Progenitor cell of endocrine pancreas (in vitro differentiated cells): ENCODE measurements around the gene UPF2. TPM values are rescaled to one million over a fixed set of nuclear protein-coding genes. Genes with fewer than 3 reads are reported as not detected.

Experiments
- DNase-seq: peaks from one replicate; pipeline ENCODE4 v3.0.0; 2021; ENCODE audit warnings: low spot score; ENCODE audit not compliant: unreplicated experiment
- H3K27ac Mint-ChIP-seq: 2 replicates; pipeline ENCODE4 v1.8.0; 2021; ENCODE audit warnings: mild to moderate bottlenecking, moderate library complexity, mixed read lengths
- H3K27me3 Mint-ChIP-seq: 2 replicates; pipeline ENCODE4 v1.8.0; 2021; ENCODE audit warnings: mixed read lengths
- H3K36me3 Mint-ChIP-seq: 2 replicates; pipeline ENCODE4 v1.8.0; 2022; ENCODE audit warnings: mixed read lengths; ENCODE audit not compliant: insufficient read depth
- H3K4me1 Mint-ChIP-seq: 2 replicates; pipeline ENCODE4 v1.8.0; 2021; ENCODE audit warnings: low read depth, mixed read lengths
- H3K4me3 Mint-ChIP-seq: 2 replicates; pipeline ENCODE4 v1.8.0; 2021; ENCODE audit warnings: low read depth, mild to moderate bottlenecking, moderate library complexity, mixed read lengths
- H3K9me3 Mint-ChIP-seq: 2 replicates; pipeline ENCODE4 v1.8.0; 2021; ENCODE audit warnings: low read depth, mixed read lengths
- total RNA-seq: library from RNA; stranded (reverse); gene quantifications from 2 replicates; pipeline ENCODE4 v1.2.1, GENCODE V29; 2021
- TF ChIP-seq, protein P1 (sequence below): fragments of 200-600 bp; sonication (generic); IDR thresholded peaks from one replicate; pipeline ENCODE4 v1.5.0; 2021; ENCODE audit warnings: antibody characterized with exemption, mild to moderate bottlenecking; ENCODE audit not compliant: unreplicated experiment

Gene UPF2
- total RNA-seq, 1 donor from 2014 or later, result 31.0 TPM

- no peak for DNase-seq
- TF ChIP-seq, protein P1, sequence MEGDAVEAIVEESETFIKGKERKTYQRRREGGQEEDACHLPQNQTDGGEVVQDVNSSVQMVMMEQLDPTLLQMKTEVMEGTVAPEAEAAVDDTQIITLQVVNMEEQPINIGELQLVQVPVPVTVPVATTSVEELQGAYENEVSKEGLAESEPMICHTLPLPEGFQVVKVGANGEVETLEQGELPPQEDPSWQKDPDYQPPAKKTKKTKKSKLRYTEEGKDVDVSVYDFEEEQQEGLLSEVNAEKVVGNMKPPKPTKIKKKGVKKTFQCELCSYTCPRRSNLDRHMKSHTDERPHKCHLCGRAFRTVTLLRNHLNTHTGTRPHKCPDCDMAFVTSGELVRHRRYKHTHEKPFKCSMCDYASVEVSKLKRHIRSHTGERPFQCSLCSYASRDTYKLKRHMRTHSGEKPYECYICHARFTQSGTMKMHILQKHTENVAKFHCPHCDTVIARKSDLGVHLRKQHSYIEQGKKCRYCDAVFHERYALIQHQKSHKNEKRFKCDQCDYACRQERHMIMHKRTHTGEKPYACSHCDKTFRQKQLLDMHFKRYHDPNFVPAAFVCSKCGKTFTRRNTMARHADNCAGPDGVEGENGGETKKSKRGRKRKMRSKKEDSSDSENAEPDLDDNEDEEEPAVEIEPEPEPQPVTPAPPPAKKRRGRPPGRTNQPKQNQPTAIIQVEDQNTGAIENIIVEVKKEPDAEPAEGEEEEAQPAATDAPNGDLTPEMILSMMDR, result no peak
- Mint-ChIP-seq H3K4me1 (peaks cover 5% of the 10 kb centered on the region), H3K9me3 (no peaks in the 10 kb centered on the region), H3K27ac (no peak overlapping the region), H3K4me3 (no peak overlapping the region), H3K27me3 (no peaks in the 10 kb centered on the region), H3K36me3 (peaks cover 28% of the 10 kb centered on the region)
Observed at GRCh38 chr10:11949152-11949551, 93.5 kb downstream of the UPF2 start.

- Mint-ChIP-seq H3K36me3 (peaks cover 37% of the 10 kb centered on the region), H3K27me3 (no peaks in the 10 kb centered on the region), H3K4me3 (no peak overlapping the region), H3K4me1 (peaks cover 5% of the 10 kb centered on the region), H3K27ac (no peak overlapping the region), H3K9me3 (no peaks in the 10 kb centered on the region)
- no peak for DNase-seq
- TF ChIP-seq, protein P1, result no peak
Observed at GRCh38 chr10:11946652-11947051, 96.0 kb downstream of the UPF2 start.

DNA sequence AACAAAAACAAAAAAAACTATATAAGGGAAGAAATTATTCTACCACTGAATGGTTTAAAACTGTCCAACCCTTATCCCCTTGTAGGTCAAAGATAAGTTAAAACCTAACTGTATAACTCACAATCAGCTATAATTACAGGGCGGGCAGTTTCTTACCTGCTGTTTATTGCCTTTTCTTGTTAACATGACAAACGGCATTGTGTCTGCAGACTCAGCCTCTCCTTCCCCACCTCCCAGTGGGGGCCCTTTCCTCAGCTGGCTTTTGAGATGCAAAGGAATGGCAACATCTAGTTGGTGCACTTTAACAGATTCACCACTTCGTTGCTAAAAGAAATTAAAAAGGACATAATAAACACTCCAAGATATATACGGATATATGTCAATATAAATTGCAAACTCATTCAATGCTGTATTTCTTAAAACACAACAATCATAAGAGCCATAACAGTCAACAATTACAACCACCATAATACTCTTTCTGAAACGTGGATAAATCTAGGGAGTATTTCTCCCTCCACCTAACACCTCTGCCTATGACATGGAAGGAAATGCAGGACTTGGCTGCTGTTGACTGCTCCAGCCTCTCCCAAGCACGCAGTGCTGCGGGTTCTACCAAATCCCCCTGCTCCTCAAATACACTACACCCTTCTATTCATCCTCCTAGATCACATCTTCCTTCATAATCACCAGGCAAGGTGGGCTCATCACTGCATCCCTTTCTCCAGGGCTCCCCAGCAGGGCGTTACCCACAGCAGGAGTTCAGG is 106.0 kb downstream of the UPF2 start:
- no peak for DNase-seq
- TF ChIP-seq, protein P1, result no peak
- peaks cover 10% of the 10 kb centered on the region for H3K36me3 Mint-ChIP-seq
- peaks cover 4% of the 10 kb centered on the region for H3K4me1 Mint-ChIP-seq
- no peaks in the 10 kb centered on the region for H3K9me3 Mint-ChIP-seq
- no peaks in the 10 kb centered on the region for H3K27me3 Mint-ChIP-seq
- H3K27ac Mint-ChIP-seq, result no peak overlapping the region
- no peak overlapping the region for H3K4me3 Mint-ChIP-seq

DNA sequence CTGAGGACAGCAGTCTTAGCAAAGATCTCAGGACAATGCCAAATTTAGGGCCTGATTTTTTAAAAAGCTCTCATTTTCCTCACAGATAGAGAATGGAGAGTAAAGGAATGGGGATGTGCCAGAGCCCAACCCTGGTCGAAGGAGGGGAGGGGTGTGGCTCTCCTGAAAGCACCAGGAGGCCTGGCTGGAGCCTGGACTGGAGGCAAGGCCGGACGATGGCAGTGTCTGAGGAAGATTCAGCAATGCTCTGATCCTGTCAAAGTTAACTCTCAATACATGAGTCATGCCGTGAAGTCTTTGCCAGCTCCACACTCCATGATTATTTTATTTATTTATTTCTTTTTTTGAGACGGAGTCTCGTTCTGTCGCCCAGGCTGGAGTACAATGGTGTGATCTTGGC is 108.3 kb downstream of the UPF2 start:
- H3K27ac Mint-ChIP-seq, result peak overlapping the region; percentile 69
- H3K4me3 Mint-ChIP-seq, result no peak overlapping the region
- no peaks in the 10 kb centered on the region for H3K9me3 Mint-ChIP-seq
- peaks cover 4% of the 10 kb centered on the region for H3K4me1 Mint-ChIP-seq
- peaks cover 26% of the 10 kb centered on the region for H3K36me3 Mint-ChIP-seq
- DNase-seq, result no peak
- H3K27me3 Mint-ChIP-seq, result no peaks in the 10 kb centered on the region
- TF ChIP-seq, protein P1, result no peak

- no peaks in the 10 kb centered on the region for H3K27me3 Mint-ChIP-seq
- TF ChIP-seq, protein P1, result no peak
- peaks cover 29% of the 10 kb centered on the region for H3K36me3 Mint-ChIP-seq
- peaks cover 4% of the 10 kb centered on the region for H3K4me1 Mint-ChIP-seq
- DNase-seq, result no peak
- H3K27ac Mint-ChIP-seq, result no peak overlapping the region
- no peaks in the 10 kb centered on the region for H3K9me3 Mint-ChIP-seq
- H3K4me3 Mint-ChIP-seq, result no peak overlapping the region
Observed at GRCh38 chr10:11933577-11934223, 108.9 kb downstream of the UPF2 start.
